Coronary artery (tissue), 2 donors: ENCODE results near the gene SLC2A1.

ENCODE experiments used
- DNase-seq: peaks from one replicate; pipeline ENCODE4 v3.0.0-alpha.2; 2017; ENCODE audit warnings: low spot score
- H3K27ac ChIP-seq, 2 donors: fragments of 200-600 bp; sonication (generic); one replicate each; pipeline ENCODE4 v1.5.1; 2016 to 2019
- H3K4me3 ChIP-seq: fragments of 200-600 bp; sonication (generic); 2 replicates; pipeline ENCODE4 v1.5.1; 2016; ENCODE audit warnings: mild to moderate bottlenecking, moderate library complexity
- TF ChIP-seq, protein P1 (sequence below): fragments of 200-600 bp; sonication (generic); IDR thresholded peaks from one replicate; pipeline ENCODE4 v1.5.1; 2019; ENCODE audit warnings: antibody characterized with exemption

The SLC2A1 gene

DNA sequence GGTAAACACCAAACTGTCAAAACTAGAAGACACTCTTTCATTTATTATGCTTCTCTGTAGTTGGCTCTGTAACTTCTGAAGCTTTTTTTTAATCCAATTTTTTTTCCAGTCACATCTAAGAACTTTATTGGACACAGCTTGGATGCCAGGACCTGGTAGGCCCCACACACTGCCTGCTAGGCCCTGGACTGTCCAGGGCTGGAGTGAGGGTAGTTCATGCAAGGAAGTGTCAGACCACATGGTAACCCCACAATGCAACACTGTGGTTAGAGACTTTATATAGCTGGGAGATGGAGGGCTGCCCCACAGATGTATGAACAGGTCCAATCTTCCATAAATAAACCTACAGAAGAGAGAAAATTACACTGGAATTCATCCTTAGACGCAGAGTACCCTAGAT lies 7.1 kb downstream of the SLC2A1 start:
- Histone ChIP-seq H3K27ac (no peak overlapping the region), H3K4me3 (no peak overlapping the region)
- TF ChIP-seq, protein P1, sequence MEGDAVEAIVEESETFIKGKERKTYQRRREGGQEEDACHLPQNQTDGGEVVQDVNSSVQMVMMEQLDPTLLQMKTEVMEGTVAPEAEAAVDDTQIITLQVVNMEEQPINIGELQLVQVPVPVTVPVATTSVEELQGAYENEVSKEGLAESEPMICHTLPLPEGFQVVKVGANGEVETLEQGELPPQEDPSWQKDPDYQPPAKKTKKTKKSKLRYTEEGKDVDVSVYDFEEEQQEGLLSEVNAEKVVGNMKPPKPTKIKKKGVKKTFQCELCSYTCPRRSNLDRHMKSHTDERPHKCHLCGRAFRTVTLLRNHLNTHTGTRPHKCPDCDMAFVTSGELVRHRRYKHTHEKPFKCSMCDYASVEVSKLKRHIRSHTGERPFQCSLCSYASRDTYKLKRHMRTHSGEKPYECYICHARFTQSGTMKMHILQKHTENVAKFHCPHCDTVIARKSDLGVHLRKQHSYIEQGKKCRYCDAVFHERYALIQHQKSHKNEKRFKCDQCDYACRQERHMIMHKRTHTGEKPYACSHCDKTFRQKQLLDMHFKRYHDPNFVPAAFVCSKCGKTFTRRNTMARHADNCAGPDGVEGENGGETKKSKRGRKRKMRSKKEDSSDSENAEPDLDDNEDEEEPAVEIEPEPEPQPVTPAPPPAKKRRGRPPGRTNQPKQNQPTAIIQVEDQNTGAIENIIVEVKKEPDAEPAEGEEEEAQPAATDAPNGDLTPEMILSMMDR, result no peak
- no peak for DNase-seq

DNA sequence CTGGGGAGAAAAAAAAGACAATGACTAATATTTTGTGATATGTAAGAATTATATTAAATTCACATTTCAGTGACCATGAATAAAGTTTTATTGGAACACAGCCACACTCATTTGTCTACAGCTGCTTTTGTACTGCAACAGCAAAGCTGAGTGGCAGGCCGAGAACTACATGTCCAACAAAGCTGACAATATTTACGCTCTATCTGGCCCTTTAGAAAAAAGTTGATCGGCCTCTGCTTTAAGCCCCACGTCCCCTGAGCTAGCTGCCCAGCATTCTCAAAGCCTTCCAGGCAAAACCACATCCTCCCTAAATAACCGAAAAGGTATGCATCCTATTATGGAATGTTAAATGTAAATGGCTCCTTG lies 8.6 kb downstream of the SLC2A1 start:
- H3K27ac ChIP-seq, result no peak overlapping the region

DNA sequence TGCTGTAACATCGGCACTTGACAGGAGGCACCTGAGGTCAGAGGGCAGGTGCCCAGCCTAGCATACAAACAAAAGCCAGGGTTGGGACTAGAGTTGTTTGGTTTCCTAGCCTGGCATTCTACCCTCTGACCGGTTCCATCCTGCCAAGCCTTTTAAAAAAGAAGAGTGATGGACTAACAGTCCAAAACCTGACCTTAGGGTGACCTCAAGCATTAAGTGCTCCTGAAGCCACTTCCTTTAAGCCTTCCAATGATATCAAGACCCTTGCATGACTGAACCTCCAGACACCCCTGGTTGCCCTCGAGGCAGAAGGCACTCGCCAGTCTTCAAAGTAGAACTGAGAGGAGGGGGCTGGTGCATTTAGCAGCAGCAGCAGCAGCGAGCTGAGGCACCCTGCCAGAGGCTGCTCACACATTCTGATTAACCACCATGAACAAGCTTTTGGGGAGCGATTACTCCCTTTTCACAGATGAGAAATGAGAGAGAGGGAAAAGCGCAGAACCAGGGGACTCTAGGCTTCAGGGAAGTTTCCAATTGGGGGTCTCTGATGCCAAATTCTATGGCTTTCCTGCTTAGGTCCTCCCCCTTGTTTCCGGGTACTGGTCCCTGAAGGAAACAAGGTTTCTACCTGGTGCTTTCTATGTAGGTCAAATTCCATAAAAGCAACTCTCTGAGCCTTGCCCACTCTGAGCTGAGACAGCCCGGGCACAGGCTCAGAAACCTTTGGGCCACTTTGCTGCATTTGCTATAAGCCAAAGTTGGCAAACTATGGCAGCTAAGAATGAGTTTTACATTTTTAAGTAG lies 9.2 kb downstream of the SLC2A1 start:
- TF ChIP-seq, protein P1, result no peak
- H3K4me3 ChIP-seq, result no peak overlapping the region
- no peak overlapping the region for H3K27ac ChIP-seq
- DNase-seq, result no peak

More for the DNA sequence above, 8.6 kb downstream of the SLC2A1 start:
- no peak overlapping the region for H3K4me3 ChIP-seq
- no peak for DNase-seq
- TF ChIP-seq, protein P1, result no peak

DNA sequence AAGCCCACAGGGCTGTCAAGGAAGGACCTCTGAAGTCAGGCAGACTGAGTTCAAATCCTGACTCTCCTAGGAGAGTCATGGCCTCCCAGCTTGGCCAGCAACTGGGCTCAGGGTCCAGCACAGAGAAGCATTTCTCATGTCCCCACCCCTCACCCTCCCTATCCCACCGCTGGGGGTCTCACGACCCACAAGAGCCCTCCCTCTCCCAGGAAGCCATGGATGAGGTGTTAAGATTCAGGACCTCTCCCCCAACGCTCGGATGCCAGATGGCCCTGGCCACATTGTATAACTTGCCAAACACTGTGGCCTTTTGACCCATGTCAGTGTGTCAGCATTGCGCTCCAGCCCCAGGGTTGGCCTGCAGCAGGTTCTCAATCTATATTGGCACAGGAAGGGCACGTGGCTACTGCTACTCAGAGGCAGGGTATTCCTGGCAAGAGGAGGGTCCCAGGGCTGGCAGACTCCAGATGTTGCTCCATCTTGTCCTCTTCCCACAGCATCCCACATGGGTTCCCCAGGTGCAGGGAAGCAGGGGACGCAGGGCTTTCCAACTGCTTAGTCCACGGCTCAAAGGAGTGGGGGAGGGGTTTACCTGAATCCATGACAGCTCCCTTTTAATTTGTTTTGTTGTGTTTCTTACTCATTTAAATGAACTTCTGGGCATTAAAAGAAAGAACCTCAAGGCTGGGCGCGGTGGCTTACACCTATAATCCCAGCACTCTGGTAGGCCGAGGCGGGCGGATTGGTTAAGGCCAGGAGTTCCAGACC lies 10.5 kb downstream of the SLC2A1 start:
- TF ChIP-seq, protein P1, result no peak
- DNase-seq, result no peak
- Histone ChIP-seq H3K4me3 (no peak overlapping the region), H3K27ac (no peak overlapping the region)

DNA sequence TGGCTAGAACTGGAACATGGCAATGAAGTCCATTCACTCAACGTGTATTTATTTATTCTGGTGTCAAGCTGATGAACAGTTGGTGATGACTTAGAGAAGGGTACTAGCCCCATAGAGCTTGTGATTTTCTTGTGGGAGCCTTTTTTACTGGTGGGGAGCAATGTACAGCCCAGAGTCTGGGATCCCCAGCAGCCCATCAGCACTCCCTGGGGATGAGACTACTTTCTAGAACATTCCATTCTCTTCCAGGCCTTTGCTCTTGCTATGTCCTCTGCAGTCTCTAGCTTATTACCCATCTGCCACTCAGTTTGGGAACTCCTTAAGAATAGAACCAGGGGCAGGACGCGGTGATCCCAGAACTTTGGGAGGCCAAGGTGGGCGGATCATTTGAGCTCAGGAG lies 11.6 kb downstream of the SLC2A1 start:
- DNase-seq, result no peak
- Histone ChIP-seq H3K4me3 (no peak overlapping the region), H3K27ac (no peak overlapping the region)
- TF ChIP-seq, protein P1, result no peak

DNA sequence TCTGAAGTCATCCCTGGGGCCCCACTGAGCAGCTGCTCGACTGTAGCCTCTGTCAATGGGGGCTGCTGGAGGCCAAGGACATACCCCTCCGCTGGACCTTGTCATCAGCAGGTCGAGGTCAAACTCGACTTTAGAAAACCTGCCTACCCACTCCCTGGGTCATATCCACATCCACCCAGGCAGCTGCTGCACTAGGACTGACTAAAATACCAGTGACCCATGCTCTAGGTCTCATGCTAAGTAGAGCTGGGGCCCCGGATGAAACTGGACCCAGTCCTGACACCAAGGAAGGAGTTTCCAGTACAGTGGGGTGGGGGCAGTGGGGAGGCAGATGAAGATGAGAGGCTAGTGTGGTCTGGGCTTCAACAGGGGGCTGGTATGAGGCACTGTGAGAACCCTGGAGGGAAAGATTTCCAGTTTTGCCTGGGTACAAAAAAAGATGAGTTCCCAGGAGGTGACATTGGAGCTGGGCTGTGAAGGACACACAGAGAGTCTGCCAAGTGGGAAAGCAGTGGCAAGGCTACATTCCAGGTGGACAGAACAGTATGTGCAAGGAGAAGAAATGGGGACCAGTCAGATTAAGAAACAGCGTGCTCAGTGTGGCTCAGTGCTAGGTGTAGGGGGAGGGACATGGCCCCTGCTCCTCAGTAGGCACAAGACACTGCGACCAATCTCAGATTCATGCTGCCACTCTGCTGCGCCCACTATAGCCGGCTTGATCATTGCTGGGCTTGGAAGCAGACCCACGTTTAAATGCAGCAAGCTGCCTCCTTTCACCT lies 12.4 kb downstream of the SLC2A1 start:
- Histone ChIP-seq H3K4me3 (no peak overlapping the region), H3K27ac (no peak overlapping the region)
- DNase-seq, result no peak
- TF ChIP-seq, protein P1, result no peak
